ENCODE data around the gene ZNF423. TPM values are rescaled to one million over a fixed set of nuclear protein-coding genes. Genes with fewer than 3 reads are reported as not detected.

The ZNF423 gene
- total RNA-seq, 1 experiment from 2014 or later: 0.49 TPM

GRCh38 chr16:49650603-49651002 is 205.3 kb downstream of the ZNF423 start:
- Histone ChIP-seq H3K36me3 (ENCODE audit: control insufficient read depth, insufficient read depth, low read length) (no peaks in the 10 kb centered on the region), H3K27me3 (ENCODE audit: control insufficient read depth, insufficient read depth, low read length) (no peaks in the 10 kb centered on the region), H3K9me3 (ENCODE audit: control insufficient read depth, insufficient read depth, low read depth, low read length) (no peaks in the 10 kb centered on the region; the same call in 1 of the 2 replicates), H3K4me1 (ENCODE audit: control insufficient read depth, insufficient read depth, low read length) (no peaks in the 10 kb centered on the region), H3K27ac (ENCODE audit: low read length) (no peak overlapping the region), H3K4me3 (ENCODE audit: low read depth in 2 of 2, low read length in 2 of 2) (no peak overlapping the region)
- in situ Hi-C loops (cut with HindIII; ENCODE audit: low pct_unique_long_range_greater_than_20kb, low sequenced_read_pairs): no loop called here
- ATAC-seq: no peak
- intact Hi-C loops (cut with micrococcal nuclease; ENCODE audit: unreplicated experiment): no loop called here
- BruUV-seq (replicated peaks): no TSS peak
- POLR2A ChIA-PET: no interaction called here
- no peak for DNase-seq (ENCODE audit: low read depth, low spot score)
- no peak for TF ChIP-seq REST (IDR thresholded peaks at IDR 0.05; ENCODE audit: insufficient read depth in 1 of 2, low read depth in 2 of 2, low read length in 1 of 2)
- TF ChIP-seq CTCF (IDR thresholded peaks at IDR 0.05): no peak
- no peak for TF ChIP-seq POLR2AphosphoS5 (IDR thresholded peaks at IDR 0.05; ENCODE audit: low read depth, low read length)
- CTCF ChIA-PET: no interaction called here

- no peak overlapping the region for H3K4me3 ChIP-seq (ENCODE audit: low read depth in 2 of 2, low read length in 2 of 2)
- no peaks in the 10 kb centered on the region for H3K36me3 ChIP-seq (ENCODE audit: control insufficient read depth, insufficient read depth, low read length)
- H3K27ac ChIP-seq (ENCODE audit: low read length): no peak overlapping the region
- no TSS peak for BruUV-seq (replicated peaks)
- DNase-seq (ENCODE audit: low read depth, low spot score) (no peak), ATAC-seq (no peak)
- intact Hi-C loops (cut with micrococcal nuclease; ENCODE audit: unreplicated experiment): no loop called here
- H3K4me1 ChIP-seq (ENCODE audit: control insufficient read depth, insufficient read depth, low read length): no peaks in the 10 kb centered on the region
- no peaks in the 10 kb centered on the region for H3K27me3 ChIP-seq (ENCODE audit: control insufficient read depth, insufficient read depth, low read length)
- in situ Hi-C loops (cut with HindIII; ENCODE audit: low pct_unique_long_range_greater_than_20kb, low sequenced_read_pairs): no loop called here
- POLR2A ChIA-PET: no interaction called here
- TF ChIP-seq REST (IDR thresholded peaks at IDR 0.05; ENCODE audit: insufficient read depth in 1 of 2, low read depth in 2 of 2, low read length in 1 of 2) (no peak), CTCF (IDR thresholded peaks at IDR 0.05) (no peak), TCF7L2 (IDR thresholded peaks at IDR 0.05; ENCODE audit: low read depth, low read length) (no peak), SIN3A (IDR thresholded peaks at IDR 0.05; ENCODE audit: borderline replicate concordance, insufficient read depth, low read depth, low read length) (no peak), POLR2AphosphoS5 (IDR thresholded peaks at IDR 0.05; ENCODE audit: low read depth, low read length) (no peak)
- no peaks in the 10 kb centered on the region; the same call in 1 of the 2 replicates for H3K9me3 ChIP-seq (ENCODE audit: control insufficient read depth, insufficient read depth, low read depth, low read length)
- CTCF ChIA-PET: no interaction called here
These were observed 206.7 kb downstream of the ZNF423 start for GRCh38 chr16:49649013-49649765.
